Skeletal muscle tissue (tissue), 4 donors: ENCODE results near the gene PHF5A. TPM values are rescaled to one million over a fixed set of nuclear protein-coding genes. Genes with fewer than 3 reads are reported as not detected.
A peak's percentile ranks its signal among the peaks of the same experiment; 100 is the strongest.

Experiments
- H3K27ac ChIP-seq: one replicate; pipeline ENCODE4 v1.7.0; 2013; ENCODE audit warnings: mild to moderate bottlenecking, low read depth, low read length, inconsistent platforms
- H3K27me3 ChIP-seq, 3 donors: one replicate each; pipeline ENCODE4 v1.7.0; 2013; ENCODE audit warnings: low read length in 3 of 3; ENCODE audit not compliant: control insufficient read depth in 3 of 3, insufficient read depth in 3 of 3
- H3K36me3 ChIP-seq, 3 donors: one replicate each; pipeline ENCODE4 v1.7.0; 2013; ENCODE audit warnings: low read length in 3 of 3; ENCODE audit not compliant: control insufficient read depth in 3 of 3, insufficient read depth in 3 of 3
- H3K4me1 ChIP-seq, 3 donors: one replicate each; pipeline ENCODE4 v1.7.0; 2013; ENCODE audit warnings: low read length in 3 of 3, mild to moderate bottlenecking in 3 of 3; ENCODE audit not compliant: control insufficient read depth in 3 of 3, insufficient read depth in 3 of 3
- H3K4me3 ChIP-seq, 3 donors: one replicate each; pipeline ENCODE4 v1.7.0; 2013; ENCODE audit warnings: low read length in 3 of 3
- H3K9ac ChIP-seq, 3 donors: one replicate each; pipeline ENCODE4 v1.7.0; 2013; ENCODE audit warnings: low read length in 3 of 3, mild to moderate bottlenecking in 3 of 3, moderate library complexity in 2 of 3, low read depth in 1 of 3
- H3K9me3 ChIP-seq, 3 donors: one replicate each; pipeline ENCODE4 v1.7.0; 2013; ENCODE audit warnings: low read length in 3 of 3; ENCODE audit not compliant: control insufficient read depth in 3 of 3
- total RNA-seq: library from RNA; depleted of rRNA; stranded (reverse); fragments of >200 nt; gene quantifications from one replicate; pipeline ENCODE4 v1.2.3, GENCODE V29; 2014
- donor health status: Osteomylitis.

The PHF5A gene
- total RNA-seq, 1 donor from 2014 or later: 43.8 TPM

DNA sequence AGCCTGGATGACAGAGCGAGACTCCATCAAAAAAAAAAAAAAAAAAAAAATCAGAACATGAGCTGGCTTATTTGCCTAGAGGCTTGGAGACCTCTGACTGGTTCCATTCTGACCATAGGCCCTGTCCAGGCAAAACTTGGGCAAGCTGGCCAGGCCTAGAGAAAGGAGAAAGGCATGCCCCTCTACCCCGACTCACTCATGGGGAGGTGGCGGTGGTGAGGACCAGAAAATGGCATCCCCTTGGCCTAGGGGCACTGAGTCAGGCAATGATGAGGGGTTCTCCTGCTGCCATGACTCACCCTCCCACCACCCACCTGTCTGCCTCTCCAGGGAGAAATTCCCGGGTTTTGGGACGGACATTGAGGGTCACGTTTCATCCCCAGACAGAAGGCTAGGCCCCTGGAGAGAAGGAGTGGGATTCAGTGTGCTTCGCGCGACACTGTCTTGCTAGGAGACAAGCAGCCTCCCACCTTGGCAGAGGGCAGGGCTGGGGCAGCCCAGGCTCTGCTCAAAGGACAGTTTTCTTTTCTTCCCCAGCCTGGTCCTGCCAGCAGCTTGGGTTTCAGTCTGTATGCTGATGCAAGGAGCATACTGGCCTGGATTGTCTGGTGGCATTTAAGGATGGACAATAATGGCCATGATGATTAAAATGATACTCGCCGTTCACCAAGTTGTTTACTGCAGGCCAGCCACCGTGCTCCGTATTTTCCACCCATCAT, 39.1 kb downstream of the PHF5A start:
- peaks cover 22 to 36% (median 35%) of the 10 kb centered on the region in 3 donors for H3K4me1 ChIP-seq
- peaks cover 2 to 20% (median 3%) of the 10 kb centered on the region in 3 donors for H3K36me3 ChIP-seq
- H3K4me3 ChIP-seq: peak overlapping the region in 1 of 3 donors; percentile 41
- H3K9ac ChIP-seq: peak overlapping the region in 2 of 3 donors; percentile 22 to 64
- no peaks in the 10 kb centered on the region for H3K9me3 ChIP-seq
- H3K27ac ChIP-seq: peak overlapping the region; percentile 50
- H3K27me3 ChIP-seq: no peaks in the 10 kb centered on the region

DNA sequence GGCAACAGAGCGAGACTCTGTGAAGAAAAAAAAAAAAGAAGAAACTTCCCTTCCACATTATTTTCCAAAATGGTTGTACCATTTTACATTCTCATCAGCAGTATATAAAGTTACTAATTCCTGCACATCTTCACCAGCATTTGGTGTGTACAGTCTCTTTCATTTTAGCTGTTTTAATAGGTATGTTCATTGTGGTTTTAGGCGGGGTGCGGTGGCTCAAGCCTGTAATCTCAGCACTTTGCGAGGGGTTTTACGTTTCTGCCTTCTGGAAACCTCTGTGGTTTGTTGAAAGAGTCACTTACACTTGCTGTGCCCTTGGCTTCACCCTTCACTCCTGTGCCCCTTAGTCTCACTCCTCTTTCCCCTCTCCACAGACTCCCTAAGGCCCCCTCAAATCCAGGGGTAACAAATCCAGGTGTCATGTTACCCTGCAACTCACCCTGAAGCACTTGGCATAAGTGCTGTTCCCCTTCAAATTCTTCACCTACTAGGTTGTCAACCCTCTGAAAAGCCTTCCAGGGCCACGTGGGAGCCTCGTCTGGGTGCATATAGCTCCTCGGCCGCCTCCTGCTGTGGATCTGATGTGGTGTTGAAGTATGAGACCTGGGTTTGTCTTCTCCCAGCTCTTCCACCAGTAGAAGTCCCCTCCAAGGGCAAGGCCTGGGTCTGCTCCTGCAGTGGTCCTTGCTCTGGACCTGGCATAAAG, 42.7 kb downstream of the PHF5A start:
- H3K27ac ChIP-seq: peak overlapping the region; percentile 19
- peaks cover 4 to 26% (median 7%) of the 10 kb centered on the region in 3 donors for H3K36me3 ChIP-seq

DNA sequence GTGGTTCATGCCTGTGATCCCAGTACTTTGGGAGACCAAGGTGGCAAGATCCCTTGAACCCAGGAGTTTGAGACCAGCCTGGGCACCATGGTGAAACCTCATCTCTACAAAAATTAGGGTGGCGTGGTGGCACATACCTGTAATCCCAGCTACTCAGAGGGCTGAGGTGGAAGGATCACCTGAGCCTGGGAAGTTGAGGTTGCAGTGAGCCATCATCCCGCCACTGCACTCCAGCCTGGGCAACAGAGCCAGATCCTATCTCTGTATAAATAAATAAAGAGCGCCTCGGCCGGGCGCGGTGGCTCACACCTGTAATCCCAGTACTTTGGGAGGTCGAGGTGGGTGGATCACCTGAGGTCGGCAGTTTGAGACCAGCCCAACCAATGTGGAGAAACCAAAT, 49.8 kb downstream of the PHF5A start:
- Histone ChIP-seq H3K36me3 (peaks cover 0 to 6% (median 2%) of the 10 kb centered on the region in 3 donors), H3K4me1 (peaks cover 31 to 44% (median 36%) of the 10 kb centered on the region in 3 donors), H3K9me3 (no peaks in the 10 kb centered on the region), H3K4me3 (no peak overlapping the region), H3K27me3 (no peaks in the 10 kb centered on the region), H3K27ac (peak overlapping the region; percentile 71), H3K9ac (peak overlapping the region; percentile 5 to 81 (median 52))

More for the DNA sequence above, 42.7 kb downstream of the PHF5A start:
- Histone ChIP-seq H3K9me3 (no peaks in the 10 kb centered on the region), H3K9ac (peak overlapping the region in 2 of 3 donors; percentile 20 to 33), H3K27me3 (no peaks in the 10 kb centered on the region), H3K4me3 (no peak overlapping the region), H3K4me1 (peaks cover 14 to 30% (median 22%) of the 10 kb centered on the region in 3 donors)

DNA sequence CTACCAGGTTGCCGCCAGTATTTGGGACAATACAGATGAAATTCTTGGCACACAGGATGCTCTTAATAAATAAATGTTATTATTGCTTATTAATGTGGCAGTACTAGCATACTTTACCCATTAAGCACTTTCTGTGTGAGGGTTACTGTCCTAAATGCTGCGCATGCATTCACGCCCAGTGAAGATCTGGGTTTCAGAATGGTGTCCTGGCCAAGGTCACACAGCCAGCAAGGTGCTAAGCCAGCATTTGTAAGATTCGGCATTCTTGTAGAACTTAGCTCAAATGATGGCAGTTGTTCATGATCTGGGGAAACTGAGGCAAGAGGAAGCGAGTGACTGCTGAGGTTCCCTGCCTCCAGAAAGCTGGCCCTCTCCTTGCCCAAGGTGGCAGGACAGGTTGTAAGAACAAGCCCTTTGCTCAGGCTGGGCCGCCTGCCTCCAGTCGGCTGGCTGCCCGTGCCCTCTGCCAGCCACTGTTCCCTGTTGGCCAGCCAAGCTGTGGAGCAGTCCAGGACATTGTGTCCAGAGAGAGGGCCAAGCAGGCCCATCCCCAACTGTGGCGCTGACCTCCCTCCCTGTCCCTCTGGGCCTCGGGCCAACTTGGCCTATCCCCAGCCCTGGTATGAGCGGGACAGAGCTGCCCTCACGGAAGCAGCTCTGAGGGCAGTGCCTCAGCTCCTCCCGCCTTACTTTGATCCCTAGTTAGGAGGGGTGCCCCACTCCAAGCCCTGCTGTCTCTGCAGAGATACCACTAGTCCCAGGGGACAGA, 50.7 kb downstream of the PHF5A start:
- peaks cover 0 to 1% (median under 1%) of the 10 kb centered on the region in 3 donors for H3K36me3 ChIP-seq
- H3K27me3 ChIP-seq: no peaks in the 10 kb centered on the region
- H3K4me1 ChIP-seq: peaks cover 32 to 48% (median 39%) of the 10 kb centered on the region in 3 donors
- peak overlapping the region; percentile 10 to 60 (median 43) for H3K4me3 ChIP-seq
- H3K9ac ChIP-seq: peak overlapping the region; percentile 24 to 81 (median 52)
- H3K27ac ChIP-seq: peak overlapping the region; percentile 71
- H3K9me3 ChIP-seq: no peaks in the 10 kb centered on the region

DNA sequence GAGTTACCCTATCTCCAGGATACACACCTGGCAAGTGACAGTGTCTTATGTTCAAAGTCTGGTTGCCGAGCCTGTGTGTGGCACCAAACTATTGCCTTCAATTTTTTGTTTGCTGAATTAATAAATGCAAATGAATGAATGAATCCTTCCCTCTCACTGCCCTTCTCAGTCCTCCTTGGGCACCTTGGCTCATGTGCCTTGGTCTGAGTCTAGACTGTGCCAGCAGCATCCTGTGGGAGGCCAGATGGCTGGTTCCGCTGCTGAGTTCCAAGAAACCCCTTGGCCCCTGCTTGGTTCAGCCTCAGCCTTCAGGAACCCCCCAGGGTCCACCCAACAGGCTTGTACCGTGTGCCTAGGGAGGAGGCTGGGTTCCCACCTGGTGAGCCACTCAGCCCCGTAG, 52.9 kb downstream of the PHF5A start:
- Histone ChIP-seq H3K9ac (peak overlapping the region; percentile 48 to 99 (median 57)), H3K27me3 (no peaks in the 10 kb centered on the region), H3K4me3 (peak overlapping the region; percentile 49 to 90 (median 49)), H3K27ac (peak overlapping the region; percentile 99), H3K36me3 (no peaks in the 10 kb centered on the region), H3K4me1 (peaks cover 54 to 65% (median 59%) of the 10 kb centered on the region in 3 donors), H3K9me3 (no peaks in the 10 kb centered on the region)

DNA sequence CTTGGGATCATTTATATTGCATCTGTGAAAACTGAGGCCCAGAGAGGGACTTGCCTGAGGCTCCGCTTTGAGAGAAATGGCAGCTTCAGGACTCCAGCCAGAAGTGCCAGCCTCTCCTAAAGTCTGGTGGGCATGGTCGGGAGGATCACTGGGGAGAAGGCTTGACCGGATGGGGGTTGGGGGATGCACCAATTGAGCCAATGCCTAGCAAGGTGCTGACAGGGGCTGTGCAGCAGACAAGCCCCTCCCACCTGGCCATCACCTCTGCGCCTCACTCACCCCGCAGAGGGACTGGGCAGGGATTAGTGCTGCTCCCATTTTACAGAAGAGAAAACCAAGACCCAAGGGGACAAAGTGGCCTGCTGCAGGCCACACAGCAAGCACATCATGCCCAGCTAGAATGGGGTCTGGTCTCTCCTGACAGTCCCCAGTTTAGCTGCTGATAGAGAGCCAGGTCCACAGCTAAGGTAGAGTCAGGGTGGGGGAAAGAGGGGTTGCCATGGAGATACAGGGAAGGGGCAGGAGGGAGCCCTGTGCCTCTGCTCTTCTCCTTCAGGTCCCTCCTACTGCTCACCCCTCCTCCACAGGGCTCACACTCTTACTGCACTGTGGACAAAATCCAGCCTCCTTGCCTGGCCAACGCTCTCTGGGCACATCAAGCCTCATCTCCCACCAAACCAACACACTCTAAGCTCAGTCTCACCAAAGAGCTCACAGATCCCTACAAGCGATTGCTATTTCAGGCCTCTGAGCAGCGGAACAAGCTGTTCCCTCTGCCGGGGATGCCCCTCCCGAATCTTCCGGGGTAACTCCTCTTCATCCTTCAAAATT, 57.3 kb downstream of the PHF5A start:
- no peaks in the 10 kb centered on the region for H3K9me3 ChIP-seq
- peak overlapping the region; percentile 80 for H3K27ac ChIP-seq
- no peaks in the 10 kb centered on the region for H3K27me3 ChIP-seq
- peaks cover 52 to 59% (median 52%) of the 10 kb centered on the region in 3 donors for H3K4me1 ChIP-seq
- H3K9ac ChIP-seq: peak overlapping the region; percentile 34 to 70 (median 66)
- peak overlapping the region in 2 of 3 donors; percentile 29 to 49 for H3K4me3 ChIP-seq
- no peaks in the 10 kb centered on the region for H3K36me3 ChIP-seq

DNA sequence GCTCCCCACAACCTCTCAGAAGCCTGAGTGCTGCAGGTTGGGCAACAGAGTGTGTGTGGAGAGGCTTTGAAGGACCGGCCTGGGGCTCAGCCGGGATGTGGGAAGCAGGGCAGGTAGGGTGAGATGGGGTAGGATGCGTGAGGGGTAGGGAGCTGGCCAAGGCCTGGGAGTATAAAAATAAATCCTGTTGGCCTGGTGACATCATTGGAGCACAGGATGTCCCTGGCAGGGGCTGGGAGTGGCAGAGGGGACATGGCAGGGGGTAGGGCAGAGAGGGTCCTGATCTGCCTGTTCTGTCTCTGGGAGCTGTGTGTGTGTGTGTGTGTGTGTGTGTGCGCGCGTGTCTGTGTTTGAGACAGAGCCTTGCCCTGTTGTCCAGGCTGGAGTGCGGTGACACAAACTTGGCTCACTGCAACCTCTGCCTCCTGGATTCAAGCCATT, 58.2 kb downstream of the PHF5A start:
- Histone ChIP-seq H3K9ac (peak overlapping the region; percentile 50 to 70 (median 66)), H3K9me3 (no peaks in the 10 kb centered on the region), H3K36me3 (no peaks in the 10 kb centered on the region), H3K27ac (peak overlapping the region; percentile 80), H3K4me3 (peak overlapping the region in 1 of 3 donors; percentile 29), H3K4me1 (peaks cover 47 to 53% (median 47%) of the 10 kb centered on the region in 3 donors), H3K27me3 (no peaks in the 10 kb centered on the region)
